H1 (cell line): ENCODE measurements around the gene ABCF3. TPM values are rescaled to one million over a fixed set of nuclear protein-coding genes. Genes with fewer than 3 reads are reported as not detected.

Experiments
- CEBPB ChIP-seq: IDR thresholded peaks from 2 replicates; pipeline ENCODE4 v1.6.1; 2012; ENCODE audit warnings: low read depth, low read length
- CHD2 ChIP-seq: IDR thresholded peaks from 2 replicates; pipeline ENCODE4 v1.6.1; 2012; ENCODE audit warnings: low read length, improper control_type of control experiment
- CHD7 ChIP-seq: fragments of 300-600 bp; sonication (generic); IDR thresholded peaks from 2 replicates; pipeline ENCODE4 v1.7.1; 2012; ENCODE audit warnings: low read length, moderate library complexity, mild to moderate bottlenecking, inconsistent platforms; ENCODE audit not compliant: insufficient replicate concordance
- KDM5A ChIP-seq: fragments of 200-600 bp; IDR thresholded peaks from 2 replicates; pipeline ENCODE4 v1.7.1; 2012; ENCODE audit warnings: mild to moderate bottlenecking, low read length, inconsistent platforms, mixed read lengths
- SP2 ChIP-seq: IDR thresholded peaks from 2 replicates; pipeline ENCODE4 v1.6.1; 2012; ENCODE audit warnings: mild to moderate bottlenecking, low read length, inconsistent platforms
- TAF1 ChIP-seq: IDR thresholded peaks from 2 replicates; pipeline ENCODE4 v1.6.1; 2011; ENCODE audit warnings: mild to moderate bottlenecking, low read depth, low read length
- TCF12 ChIP-seq: IDR thresholded peaks from 2 replicates; pipeline ENCODE4 v1.6.1; 2011; ENCODE audit warnings: low read depth, mild to moderate bottlenecking, low read length
- polyA plus RNA-seq, 7 experiments: library from polyadenylated mRNA; depleted of rRNA in 3 of 7; stranded (reverse) in 5 of 7; unstranded in 2 of 7; fragments of >200 nt in 5 of 7; fragments of 200-250 nt in 2 of 7; gene quantifications; 1 replicate in 5 of 7; 2 replicates in 1 of 7; 4 replicates in 1 of 7; pipeline versions ENCODE4 v1.2.1 to v1.2.3, GENCODE V29; 2011 to 2013; ENCODE audit warnings: missing spikeins in 2 of 7, mixed read lengths in 2 of 7
- total RNA-seq: library from RNA; stranded (reverse); fragmentation: NEBNext Ultra II Directional; extraction: Animal tissue kit (Norgen Biotek cat#: 25700); gene quantifications from 2 replicates; pipeline ENCODE4 v1.2.1, GENCODE V29; 2021
- TF ChIP-seq, protein P1 (sequence below): IDR thresholded peaks from 2 replicates; pipeline ENCODE4 v1.6.1; 2011; ENCODE audit warnings: low read length, improper control_type of control experiment

ABCF3 gene
- total and polyA plus RNA-seq, 2 of the 8 experiments (the other 6 are each of a cell fraction or from before 2014, with no cell fraction given), result 51.6 to 57.8 TPM

DNA sequence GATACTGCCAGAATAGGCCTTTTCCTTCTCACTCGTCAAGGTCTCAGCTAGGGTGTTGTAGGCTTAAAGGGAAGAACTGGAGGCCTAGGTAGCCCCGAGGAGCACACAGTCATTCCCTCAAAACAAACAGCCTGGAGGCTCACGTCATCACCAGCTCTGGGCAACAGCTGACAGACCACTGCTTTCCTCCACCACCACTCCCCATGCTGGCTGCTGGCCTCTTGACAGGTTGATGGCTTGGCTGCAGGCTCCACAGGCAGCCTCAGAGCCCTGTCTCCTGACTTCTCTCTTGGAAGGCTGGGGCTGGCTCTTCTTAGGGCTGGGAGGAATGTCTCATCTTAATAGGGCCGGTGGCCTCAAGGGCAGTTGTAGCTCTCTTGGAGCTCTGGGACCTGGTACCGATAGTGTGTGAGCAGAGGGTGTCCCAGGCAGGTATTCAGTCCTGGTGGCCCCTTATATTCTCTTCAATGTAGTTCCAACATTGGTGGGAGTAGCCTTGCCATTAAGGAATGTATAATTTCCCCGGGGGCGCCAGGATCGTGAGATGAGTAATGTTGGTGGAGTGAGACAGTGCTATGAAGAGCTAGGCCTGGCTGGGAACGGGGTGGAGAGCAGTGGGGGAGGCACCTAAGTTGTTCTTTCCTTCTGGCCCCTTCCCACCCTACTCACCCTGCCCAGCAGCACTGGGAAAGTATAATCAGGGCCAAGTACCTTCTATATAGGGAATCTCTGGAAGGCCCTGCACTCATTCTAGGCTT, 17.5 kb upstream of the ABCF3 start (continued):
- TF ChIP-seq CHD7, result no peak
- TF ChIP-seq CHD2, result no peak
- TF ChIP-seq SP2, result no peak
- TF ChIP-seq KDM5A, result no peak
- no peak for TF ChIP-seq CEBPB
- TF ChIP-seq TCF12, result no peak
- no peak for TF ChIP-seq TAF1
- TF ChIP-seq, protein P1, sequence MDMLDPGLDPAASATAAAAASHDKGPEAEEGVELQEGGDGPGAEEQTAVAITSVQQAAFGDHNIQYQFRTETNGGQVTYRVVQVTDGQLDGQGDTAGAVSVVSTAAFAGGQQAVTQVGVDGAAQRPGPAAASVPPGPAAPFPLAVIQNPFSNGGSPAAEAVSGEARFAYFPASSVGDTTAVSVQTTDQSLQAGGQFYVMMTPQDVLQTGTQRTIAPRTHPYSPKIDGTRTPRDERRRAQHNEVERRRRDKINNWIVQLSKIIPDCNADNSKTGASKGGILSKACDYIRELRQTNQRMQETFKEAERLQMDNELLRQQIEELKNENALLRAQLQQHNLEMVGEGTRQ, result no peak
